ENCODE data around the gene ASCL5.

The ASCL5 gene

DNA sequence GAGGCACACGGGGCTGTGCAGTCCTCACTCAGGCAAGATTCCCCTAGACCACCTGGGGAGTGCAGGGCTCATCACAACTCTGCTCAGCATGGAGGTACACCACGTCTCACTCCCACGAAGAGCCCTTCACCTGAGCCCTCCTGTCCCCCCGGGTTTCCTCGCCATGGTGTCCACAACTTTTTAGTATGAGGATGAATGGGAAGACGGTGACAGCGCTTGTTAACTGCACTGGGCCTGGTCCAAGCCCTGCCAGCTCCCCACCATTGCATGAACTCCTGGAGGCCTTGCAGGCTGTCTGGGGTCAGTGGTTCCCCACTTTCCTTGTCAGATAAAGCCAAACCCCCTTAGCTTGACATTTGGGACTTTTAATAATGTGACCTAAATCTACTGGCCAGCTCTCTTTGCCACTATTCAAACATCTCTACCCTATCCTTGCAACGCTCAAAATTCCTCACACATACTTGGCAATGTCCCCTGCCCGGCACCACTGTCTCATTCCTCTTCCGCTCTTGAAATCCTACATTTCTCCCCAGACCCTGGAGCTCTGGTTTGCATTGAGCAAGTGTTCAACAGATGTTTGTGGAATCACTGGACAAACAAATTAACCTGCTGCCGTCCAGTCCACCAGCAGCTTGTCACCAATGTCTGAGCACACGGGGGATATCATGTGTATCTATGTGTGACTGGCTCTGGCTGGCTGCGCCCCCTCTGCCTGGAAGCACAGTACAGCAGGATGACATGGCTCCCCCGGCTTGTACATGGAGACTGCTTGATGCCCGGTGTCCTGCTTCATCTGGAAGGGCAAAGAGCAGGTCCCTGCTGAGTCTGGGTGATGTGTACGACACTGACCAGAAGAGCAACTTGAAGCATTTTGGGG lies 16.1 kb upstream of the ASCL5 start:
- Mint-ChIP-seq H3K27ac (no peak overlapping the region), H3K36me3 (ENCODE audit: low read depth) (no peaks in the 10 kb centered on the region), H3K27me3 (ENCODE audit: low read depth) (no peaks in the 10 kb centered on the region)

DNA sequence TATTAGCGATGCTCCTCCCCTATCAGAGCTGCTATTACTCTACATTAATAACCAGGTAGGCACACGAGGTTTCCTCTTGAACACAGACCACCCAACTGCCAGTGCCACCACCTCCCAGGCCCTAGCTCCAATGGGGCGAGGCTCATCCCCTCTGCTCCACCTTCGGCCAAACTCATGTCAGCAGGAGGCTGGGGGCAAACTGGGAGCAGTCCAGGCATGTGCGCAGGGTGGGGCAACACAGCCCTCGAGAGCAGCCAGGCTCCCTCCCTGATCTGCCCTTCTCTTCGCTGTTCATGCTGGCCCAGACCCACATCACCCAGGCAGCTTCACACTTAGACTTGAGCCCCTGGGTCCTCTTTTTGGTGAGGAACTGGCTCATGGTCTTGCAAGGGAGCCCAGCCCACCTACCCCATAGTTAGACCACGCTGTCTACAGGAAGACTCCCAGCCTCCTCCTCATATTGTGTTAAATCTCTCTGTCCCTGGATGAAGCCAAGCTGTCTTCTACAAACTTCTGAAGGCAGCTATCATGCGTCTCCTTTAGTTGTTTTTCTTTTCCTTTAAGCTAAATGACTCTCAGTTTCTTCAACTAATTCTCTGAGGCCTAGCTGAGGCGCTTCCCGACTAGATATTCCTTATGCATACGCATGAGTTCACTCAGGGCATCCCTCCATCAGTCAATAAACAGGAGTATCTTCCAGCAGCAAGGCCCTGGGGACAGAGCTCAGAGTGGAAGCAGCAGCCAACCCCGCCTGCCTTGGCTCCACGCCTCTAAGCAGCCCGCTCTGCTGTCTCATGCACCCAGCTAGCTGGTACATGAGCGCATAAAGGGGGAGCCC lies 15.2 kb upstream of the ASCL5 start:
- Mint-ChIP-seq H3K27ac (no peak overlapping the region), H3K9me3 (no peaks in the 10 kb centered on the region), H3K4me1 (ENCODE audit: low read depth) (no peaks in the 10 kb centered on the region), H3K27me3 (ENCODE audit: low read depth) (no peaks in the 10 kb centered on the region), H3K36me3 (ENCODE audit: low read depth) (no peaks in the 10 kb centered on the region), H3K4me3 (no peak overlapping the region)

More for the DNA sequence above, 16.1 kb upstream of the ASCL5 start:
- Mint-ChIP-seq H3K4me3 (no peak overlapping the region), H3K9me3 (no peaks in the 10 kb centered on the region), H3K4me1 (ENCODE audit: low read depth) (no peaks in the 10 kb centered on the region)

DNA sequence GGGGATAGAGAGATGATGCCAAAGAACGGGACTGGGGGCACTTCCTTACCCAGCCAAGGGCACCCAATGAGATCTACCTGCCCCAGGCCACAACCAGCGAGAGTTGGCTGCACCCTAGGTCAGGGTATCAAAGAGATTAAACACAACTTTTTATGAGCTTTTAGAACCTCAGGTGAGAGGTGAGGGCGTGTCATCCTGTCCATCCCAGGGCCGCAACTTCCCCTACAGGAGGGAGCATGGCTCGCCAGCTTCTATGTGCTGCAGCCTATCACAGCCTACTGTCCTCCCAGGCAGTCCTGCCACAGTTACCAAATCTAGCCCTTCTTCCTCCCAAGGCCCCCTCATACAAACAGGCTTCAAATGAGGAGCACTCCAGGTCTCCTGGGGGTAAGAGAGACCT lies 14.4 kb upstream of the ASCL5 start:
- Mint-ChIP-seq H3K4me1 (ENCODE audit: low read depth) (no peaks in the 10 kb centered on the region), H3K27me3 (ENCODE audit: low read depth) (no peaks in the 10 kb centered on the region), H3K27ac (no peak overlapping the region), H3K36me3 (ENCODE audit: low read depth) (no peaks in the 10 kb centered on the region), H3K4me3 (no peak overlapping the region), H3K9me3 (no peaks in the 10 kb centered on the region)

DNA sequence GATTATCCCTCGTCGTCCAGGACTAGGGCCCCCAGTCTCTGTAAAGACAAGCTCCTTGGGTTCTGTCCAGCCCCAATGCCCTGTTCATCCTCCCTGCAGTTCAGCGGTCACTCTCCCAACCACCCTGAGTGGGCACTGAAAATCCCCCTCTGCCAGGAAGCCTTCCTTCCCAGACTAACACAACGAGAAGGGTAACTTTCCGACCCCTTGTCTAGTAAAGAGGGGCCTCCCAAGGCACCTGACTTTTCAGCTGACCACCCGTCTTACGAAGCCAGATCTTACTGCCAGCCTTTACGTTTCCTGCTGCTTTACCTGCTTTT lies 13.9 kb upstream of the ASCL5 start:
- H3K9me3 Mint-ChIP-seq, result no peaks in the 10 kb centered on the region
- no peaks in the 10 kb centered on the region for H3K36me3 Mint-ChIP-seq (ENCODE audit: low read depth)
- no peaks in the 10 kb centered on the region for H3K27me3 Mint-ChIP-seq (ENCODE audit: low read depth)
- no peak overlapping the region for H3K27ac Mint-ChIP-seq
- no peak overlapping the region for H3K4me3 Mint-ChIP-seq
- no peaks in the 10 kb centered on the region for H3K4me1 Mint-ChIP-seq (ENCODE audit: low read depth)

DNA sequence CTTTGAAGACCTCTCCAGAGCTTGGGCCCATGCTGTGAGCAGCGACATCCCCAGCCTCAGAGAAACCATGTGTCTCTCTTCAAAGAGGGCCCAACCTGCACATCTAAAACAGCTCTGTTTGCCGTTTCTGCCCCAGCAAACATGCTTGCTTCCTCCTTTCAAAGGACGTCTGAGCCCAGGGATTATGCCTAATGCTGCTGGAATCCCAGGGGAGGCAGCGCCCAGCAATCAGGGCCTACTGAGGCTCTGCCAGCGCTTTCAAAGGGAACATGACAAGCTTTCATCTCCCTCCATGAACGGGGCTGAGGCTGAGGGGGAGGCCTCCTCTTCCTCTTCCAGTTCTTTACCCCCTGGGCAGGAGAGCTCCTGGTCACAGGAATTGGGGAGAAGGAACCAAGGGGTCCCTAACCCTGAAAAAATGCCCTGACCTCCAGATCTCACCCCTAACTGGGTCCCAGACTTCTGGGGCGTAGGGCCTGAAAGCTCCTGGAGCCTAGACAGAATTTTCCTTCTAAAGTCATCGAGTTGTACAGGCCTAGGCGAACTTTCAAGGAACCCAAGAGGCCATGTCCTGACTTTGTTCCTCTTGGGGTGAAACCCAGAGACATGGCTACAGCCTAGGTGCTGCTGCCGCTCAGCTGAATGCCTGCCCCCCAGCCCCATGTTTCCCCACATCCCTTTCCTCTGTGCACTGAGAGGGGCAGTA lies 13.4 kb upstream of the ASCL5 start:
- no peaks in the 10 kb centered on the region for H3K4me1 Mint-ChIP-seq (ENCODE audit: low read depth)
- H3K27ac Mint-ChIP-seq, result no peak overlapping the region
- no peaks in the 10 kb centered on the region for H3K36me3 Mint-ChIP-seq (ENCODE audit: low read depth)
- H3K4me3 Mint-ChIP-seq, result no peak overlapping the region
- no peaks in the 10 kb centered on the region for H3K27me3 Mint-ChIP-seq (ENCODE audit: low read depth)
- no peaks in the 10 kb centered on the region for H3K9me3 Mint-ChIP-seq

DNA sequence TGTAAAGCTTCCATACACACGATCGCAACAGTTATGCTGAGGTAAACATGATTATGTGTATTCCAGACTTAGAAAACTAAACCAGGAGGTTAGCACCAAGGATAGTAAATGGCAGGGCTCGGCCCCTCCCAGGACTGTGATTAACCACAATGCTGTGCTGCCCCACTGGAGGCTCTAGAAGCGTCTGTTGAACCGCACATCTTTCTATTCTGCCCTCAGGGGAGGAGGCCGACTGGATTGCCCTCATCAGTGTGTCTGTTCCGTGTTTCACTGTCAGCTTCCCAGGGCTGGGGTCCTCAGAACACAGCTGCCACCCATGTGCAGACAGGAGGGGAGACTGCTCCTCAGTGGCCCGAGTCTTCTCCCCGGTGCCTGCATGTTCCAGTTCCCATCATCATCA lies 12.8 kb upstream of the ASCL5 start:
- no peaks in the 10 kb centered on the region for H3K36me3 Mint-ChIP-seq (ENCODE audit: low read depth)

DNA sequence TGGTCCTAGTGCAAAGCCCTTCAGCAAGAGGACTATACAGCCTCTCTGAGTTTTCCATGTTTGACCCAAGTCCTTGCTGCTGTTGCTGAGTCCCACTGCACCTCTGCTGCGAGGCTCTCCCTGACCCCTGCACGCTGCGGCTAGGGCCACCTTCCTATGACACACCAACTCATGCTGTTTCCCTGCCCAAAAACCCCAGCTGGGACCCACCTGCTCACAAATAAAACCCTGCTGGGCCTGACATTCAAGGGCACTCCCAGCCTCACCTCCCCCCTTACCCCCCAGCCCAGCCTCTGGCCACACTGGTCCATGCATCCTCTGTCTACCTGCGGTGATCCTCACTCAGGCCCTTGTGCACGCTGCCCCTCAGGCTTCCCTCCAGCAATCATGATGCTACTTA lies 12.3 kb upstream of the ASCL5 start:
- H3K4me1 Mint-ChIP-seq (ENCODE audit: low read depth), result no peaks in the 10 kb centered on the region
- H3K9me3 Mint-ChIP-seq, result no peaks in the 10 kb centered on the region
- H3K27me3 Mint-ChIP-seq (ENCODE audit: low read depth), result no peaks in the 10 kb centered on the region
- H3K36me3 Mint-ChIP-seq (ENCODE audit: low read depth), result no peaks in the 10 kb centered on the region
- H3K4me3 Mint-ChIP-seq, result no peak overlapping the region
- no peak overlapping the region for H3K27ac Mint-ChIP-seq

More for the DNA sequence above, 12.8 kb upstream of the ASCL5 start:
- Mint-ChIP-seq H3K27ac (no peak overlapping the region), H3K4me3 (no peak overlapping the region), H3K4me1 (ENCODE audit: low read depth) (no peaks in the 10 kb centered on the region), H3K9me3 (no peaks in the 10 kb centered on the region), H3K27me3 (ENCODE audit: low read depth) (no peaks in the 10 kb centered on the region)

DNA sequence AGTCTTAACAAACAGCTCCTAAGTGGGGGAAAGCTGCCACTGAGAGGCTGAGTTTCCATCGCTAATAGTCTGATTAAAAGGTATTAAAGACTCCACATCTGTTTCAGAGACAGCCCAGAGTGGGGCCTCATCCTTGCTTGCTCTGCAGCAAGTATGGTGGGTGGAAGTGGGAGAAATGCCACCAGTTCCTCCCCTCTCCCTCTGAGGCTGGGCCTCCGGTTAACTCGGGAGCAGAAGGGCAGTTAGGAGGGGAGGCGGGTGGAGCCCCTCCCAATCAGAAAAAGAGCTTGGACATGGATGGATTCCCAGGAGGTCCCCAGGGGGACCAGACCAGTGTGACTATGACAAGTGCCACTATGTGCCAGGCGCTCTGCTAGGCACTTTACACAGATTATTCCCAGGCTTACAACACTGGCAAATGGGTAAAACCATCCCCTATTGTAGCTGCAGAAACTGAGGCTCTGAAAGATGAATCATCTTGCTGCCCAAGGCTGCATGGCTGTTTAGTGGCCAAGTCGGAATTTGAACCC lies 11.4 kb upstream of the ASCL5 start:
- no peak overlapping the region for H3K4me3 Mint-ChIP-seq
- H3K36me3 Mint-ChIP-seq (ENCODE audit: low read depth), result no peaks in the 10 kb centered on the region
- H3K27ac Mint-ChIP-seq, result no peak overlapping the region
- H3K9me3 Mint-ChIP-seq, result no peaks in the 10 kb centered on the region
- H3K27me3 Mint-ChIP-seq (ENCODE audit: low read depth), result no peaks in the 10 kb centered on the region
- H3K4me1 Mint-ChIP-seq (ENCODE audit: low read depth), result no peaks in the 10 kb centered on the region

DNA sequence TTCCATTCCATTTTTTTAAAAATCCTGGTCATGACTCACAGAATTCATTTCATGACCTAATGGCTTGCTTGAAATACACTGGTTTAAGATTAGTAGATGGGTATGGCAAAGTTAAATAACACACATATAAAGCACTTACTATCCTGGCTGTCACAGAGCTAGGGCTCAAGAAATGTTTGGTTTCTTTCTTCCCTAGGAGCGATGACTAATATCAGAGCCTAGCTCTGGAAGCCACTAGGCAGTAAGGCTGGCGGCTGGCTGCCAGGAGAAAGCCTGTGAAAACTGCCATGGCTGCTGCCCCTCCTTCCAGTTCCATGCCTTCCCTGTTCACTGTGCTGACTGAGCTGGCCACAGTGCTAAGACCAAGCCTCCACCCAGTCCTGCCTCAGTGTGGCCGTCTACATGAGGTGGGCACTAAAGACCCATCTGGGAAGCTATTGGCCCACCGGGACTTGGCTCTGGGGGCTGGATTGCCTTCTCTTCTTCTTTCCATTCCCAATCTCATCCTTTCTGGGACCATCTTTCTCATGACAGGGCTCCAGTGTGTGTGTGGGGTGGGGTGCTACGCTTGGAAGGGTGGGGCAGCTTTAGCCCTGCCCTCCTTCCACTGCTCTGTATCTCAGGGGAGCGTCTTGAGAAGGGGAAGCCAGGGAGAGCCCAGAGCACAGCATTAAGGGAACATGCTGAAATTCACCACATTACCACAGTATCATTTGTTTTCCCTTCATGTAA lies 10.8 kb upstream of the ASCL5 start:
- Mint-ChIP-seq H3K9me3 (no peaks in the 10 kb centered on the region), H3K4me3 (no peak overlapping the region), H3K27me3 (ENCODE audit: low read depth) (no peaks in the 10 kb centered on the region), H3K36me3 (ENCODE audit: low read depth) (no peaks in the 10 kb centered on the region), H3K27ac (no peak overlapping the region), H3K4me1 (ENCODE audit: low read depth) (no peaks in the 10 kb centered on the region)

DNA sequence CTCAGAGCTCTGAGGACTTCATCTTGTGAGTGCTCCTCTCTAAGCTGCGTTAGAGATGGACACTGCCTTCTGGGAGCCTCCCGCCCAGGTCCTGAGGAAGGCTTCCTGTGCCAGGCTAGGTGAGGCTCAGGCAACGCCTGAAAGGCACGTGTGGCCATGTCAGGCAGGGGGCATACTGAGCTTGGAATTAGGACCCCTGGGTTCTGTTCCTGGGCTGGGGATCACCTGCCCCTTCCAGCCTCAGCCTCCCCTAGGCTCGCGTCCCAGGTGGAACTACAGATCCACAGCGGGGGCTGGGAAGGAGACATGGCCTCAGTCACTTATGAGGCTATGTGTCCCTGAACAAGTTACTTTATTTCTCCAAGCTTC lies 10.0 kb upstream of the ASCL5 start:
- H3K36me3 Mint-ChIP-seq (ENCODE audit: low read depth), result no peaks in the 10 kb centered on the region
- no peaks in the 10 kb centered on the region for H3K9me3 Mint-ChIP-seq
- no peak overlapping the region for H3K4me3 Mint-ChIP-seq
- no peaks in the 10 kb centered on the region for H3K4me1 Mint-ChIP-seq (ENCODE audit: low read depth)
- H3K27ac Mint-ChIP-seq, result no peak overlapping the region
- H3K27me3 Mint-ChIP-seq (ENCODE audit: low read depth), result no peaks in the 10 kb centered on the region

DNA sequence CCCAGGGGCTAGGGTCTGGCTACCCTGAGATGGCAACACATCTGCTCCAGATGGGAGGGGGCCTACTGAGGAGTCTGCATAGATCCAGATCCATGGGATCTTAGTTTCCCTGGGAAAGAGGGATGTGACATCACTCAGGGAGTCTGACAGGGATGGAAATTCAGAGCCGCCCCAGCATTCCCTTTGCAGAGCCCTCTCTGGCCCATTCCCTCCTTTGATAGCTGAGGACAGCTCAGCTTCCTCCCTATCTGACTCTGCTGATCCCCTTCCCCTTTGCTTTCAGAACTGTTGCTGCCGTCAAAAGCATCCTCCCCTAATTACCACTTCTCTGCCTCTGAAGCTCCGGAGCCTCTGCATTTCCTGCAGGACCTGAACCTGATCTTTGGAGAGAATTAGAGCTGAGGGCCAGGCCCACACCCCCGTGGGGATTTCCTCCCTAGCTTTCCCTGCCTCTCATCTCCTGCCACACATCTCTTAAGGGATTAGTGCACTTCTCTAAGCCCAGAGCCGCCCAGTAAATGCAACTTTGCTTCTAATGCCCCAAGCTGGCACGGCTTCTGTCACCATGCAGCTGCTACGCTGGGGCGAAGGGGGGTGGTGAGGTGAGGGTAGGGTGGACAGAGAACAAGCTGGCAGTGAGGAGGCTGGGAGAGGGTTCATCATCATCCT lies 9.5 kb upstream of the ASCL5 start:
- Mint-ChIP-seq H3K9me3 (no peaks in the 10 kb centered on the region), H3K27ac (no peak overlapping the region), H3K27me3 (ENCODE audit: low read depth) (no peaks in the 10 kb centered on the region), H3K36me3 (ENCODE audit: low read depth) (no peaks in the 10 kb centered on the region), H3K4me3 (no peak overlapping the region), H3K4me1 (ENCODE audit: low read depth) (no peaks in the 10 kb centered on the region)

DNA sequence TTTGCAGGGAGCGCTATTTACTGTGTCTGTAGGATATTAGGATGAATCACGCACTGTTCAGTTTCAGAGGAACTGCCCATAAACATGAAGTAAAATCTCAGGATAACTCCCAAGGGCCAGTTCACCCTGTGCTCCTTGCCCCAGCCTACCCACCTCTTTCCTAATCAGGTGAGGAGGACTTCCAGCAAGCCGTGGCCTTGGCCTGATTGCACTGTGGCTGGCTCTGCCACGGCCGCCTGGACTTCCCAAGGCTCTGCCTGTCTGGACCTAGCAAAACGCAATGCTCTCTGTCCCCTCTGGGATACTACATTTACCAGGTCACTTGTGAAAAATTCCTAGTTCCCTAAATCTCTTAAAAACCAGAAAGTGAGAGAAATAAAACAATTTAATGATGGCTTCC lies 7.4 kb upstream of the ASCL5 start:
- H3K27me3 Mint-ChIP-seq (ENCODE audit: low read depth), result no peaks in the 10 kb centered on the region
- H3K36me3 Mint-ChIP-seq (ENCODE audit: low read depth), result no peaks in the 10 kb centered on the region
- H3K4me1 Mint-ChIP-seq (ENCODE audit: low read depth), result no peaks in the 10 kb centered on the region
- no peaks in the 10 kb centered on the region for H3K9me3 Mint-ChIP-seq
- no peak overlapping the region for H3K4me3 Mint-ChIP-seq
- H3K27ac Mint-ChIP-seq, result no peak overlapping the region

DNA sequence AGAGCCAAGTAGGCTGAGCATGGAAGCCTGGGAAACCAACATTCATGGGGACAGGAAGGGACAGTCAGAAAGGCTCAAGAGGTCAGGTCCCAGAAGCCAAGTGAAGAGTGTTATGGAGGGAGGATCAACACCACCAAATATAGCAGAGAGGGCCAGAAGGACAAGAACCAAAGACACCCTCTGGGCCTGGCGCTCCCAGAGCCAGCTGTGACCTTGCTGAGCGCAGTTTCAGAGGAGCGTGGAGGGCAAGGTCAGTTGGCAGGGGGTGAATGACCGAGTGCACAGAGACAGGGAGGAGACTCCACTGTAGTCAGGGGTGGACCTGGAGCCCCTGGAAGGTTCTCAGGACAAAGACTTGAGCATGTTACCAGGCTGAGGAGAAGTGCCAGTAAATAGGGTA lies 4.4 kb upstream of the ASCL5 start:
- Mint-ChIP-seq H3K27me3 (ENCODE audit: low read depth) (no peaks in the 10 kb centered on the region), H3K36me3 (ENCODE audit: low read depth) (no peaks in the 10 kb centered on the region), H3K27ac (no peak overlapping the region), H3K4me1 (ENCODE audit: low read depth) (no peaks in the 10 kb centered on the region), H3K4me3 (no peak overlapping the region), H3K9me3 (no peaks in the 10 kb centered on the region)

DNA sequence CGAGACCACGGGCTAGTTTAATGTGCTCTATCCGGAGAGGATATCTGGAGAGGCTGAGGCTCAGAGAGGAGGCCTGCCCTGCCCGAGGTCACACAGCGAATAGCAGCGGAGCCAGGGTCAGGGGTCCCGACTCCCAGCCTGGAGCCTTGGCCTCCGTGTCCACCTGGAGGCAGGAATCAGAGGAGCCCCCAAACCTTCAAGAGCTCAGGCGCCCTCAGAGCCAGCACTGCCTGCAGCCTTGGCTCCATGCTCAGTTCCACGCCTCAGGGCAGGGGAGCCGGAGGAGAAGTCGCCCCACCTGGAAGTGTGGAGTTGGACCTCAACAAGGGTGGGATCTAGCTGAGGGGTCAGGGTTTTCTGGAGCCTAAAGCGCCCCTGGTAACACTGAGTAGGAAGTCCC lies 2.0 kb upstream of the ASCL5 start:
- H3K27ac Mint-ChIP-seq, result no peak overlapping the region
- peaks cover 6% of the 10 kb centered on the region for H3K27me3 Mint-ChIP-seq (ENCODE audit: low read depth)
- no peaks in the 10 kb centered on the region for H3K9me3 Mint-ChIP-seq
- no peak overlapping the region for H3K4me3 Mint-ChIP-seq
- no peaks in the 10 kb centered on the region for H3K4me1 Mint-ChIP-seq (ENCODE audit: low read depth)
- no peaks in the 10 kb centered on the region for H3K36me3 Mint-ChIP-seq (ENCODE audit: low read depth)

All from T-helper 1 cell treated with Interleukin-12 subunit alpha and Interleukin-12 subunit beta and Interleukin-4 antibody, amounts not matched to agents 30 μg/mL and 1 μg/mL, for 36 hours (primary cell).